GM19043 (cell line): ENCODE results near the gene COBLL1.

Experiments used
- ATAC-seq: cut with Tn5 transposase; IDR thresholded peaks from one replicate; pipeline ENCODE4 v1.9.1; 2021; ENCODE audit warnings: low read depth; ENCODE audit not compliant: unreplicated experiment

COBLL1 gene

GRCh38 chr2:164655336-164655735, 186.3 kb downstream of the COBLL1 start:
- no peak for ATAC-seq

- ATAC-seq, result no peak
These were observed 190.3 kb downstream of the COBLL1 start for GRCh38 chr2:164651361-164651760.

GRCh38 chr2:164644036-164644700, 197.5 kb downstream of the COBLL1 start:
- ATAC-seq, result no peak

GRCh38 chr2:164642946-164643555, 198.6 kb downstream of the COBLL1 start:
- no peak for ATAC-seq

DNA sequence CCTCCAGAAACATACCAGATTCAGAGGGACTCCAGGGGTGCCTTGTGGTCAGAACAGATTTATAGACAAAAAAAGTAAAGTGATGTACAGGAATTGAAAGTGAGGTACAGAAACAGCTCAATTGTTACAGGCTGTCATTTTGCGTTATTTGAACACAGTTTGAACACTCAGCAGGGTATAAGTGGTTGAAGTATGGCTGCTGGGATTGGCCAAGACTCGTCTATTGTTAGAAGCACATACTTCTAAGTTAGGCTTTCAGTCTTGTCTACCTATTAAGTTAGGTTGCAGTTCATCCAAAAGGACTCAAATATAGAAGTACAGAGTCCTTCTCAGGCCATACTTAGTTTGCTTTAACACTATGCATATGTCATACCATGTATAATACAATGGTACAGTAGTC, 199.4 kb downstream of the COBLL1 start:
- ATAC-seq, result no peak
